ENCODE results near the gene WDR88. TPM values are rescaled to one million over a fixed set of nuclear protein-coding genes. Genes with fewer than 3 reads are reported as not detected.
"Not testable (repeated sequence)": the region's sequence is repeated elsewhere in the genome, so short reads cannot be mapped to it uniquely, and the experiment has no call there.

The WDR88 gene
- total RNA-seq, 4 donors from 2014 or later, result not detected

- peaks cover 39% of the 10 kb centered on the region for H3K27me3 ChIP-seq
Observed at GRCh38 chr19:33221638-33222037, 89.7 kb downstream of the WDR88 start.

GRCh38 chr19:33222255-33222654 is 90.3 kb downstream of the WDR88 start:
- not testable (repeated sequence) for H3K9me3 ChIP-seq; H3K4me3 ChIP-seq; DNase-seq (ENCODE audit: low spot score in 2 of 2); H3K36me3 ChIP-seq; H3K27ac ChIP-seq
- 92% methylated on average over 2 of the region's 2 CpGs for WGBS
- Histone ChIP-seq H3K4me1 (peaks cover 21% of the 10 kb centered on the region), H3K27me3 (peaks cover 45% of the 10 kb centered on the region)

More at GRCh38 chr19:33221638-33222037, 89.7 kb downstream of the WDR88 start:
- DNase-seq (ENCODE audit: low spot score in 2 of 2), result no peak
- no peaks in the 10 kb centered on the region for H3K36me3 ChIP-seq
- TF ChIP-seq POLR2A (IDR thresholded peaks at IDR 0.05) (no peak), EP300 (IDR thresholded peaks at IDR 0.05) (no peak), POLR2AphosphoS5 (IDR thresholded peaks at IDR 0.05) (no peak), CTCF (IDR thresholded peaks at IDR 0.05) (no peak)
- no peaks in the 10 kb centered on the region for H3K9me3 ChIP-seq
- peaks cover 15% of the 10 kb centered on the region for H3K4me1 ChIP-seq
- WGBS, result 65% methylated on average over 6 of the region's 6 CpGs
- no peak overlapping the region for H3K27ac ChIP-seq
- H3K4me3 ChIP-seq, result no peak overlapping the region

GRCh38 chr19:33224694-33225457 is 93.0 kb downstream of the WDR88 start:
- Histone ChIP-seq H3K36me3 (no peaks in the 10 kb centered on the region), H3K27ac (no peak overlapping the region), H3K4me3 (peak overlapping the region; percentile 19), H3K9me3 (no peaks in the 10 kb centered on the region), H3K27me3 (peaks cover 68% of the 10 kb centered on the region), H3K4me1 (peaks cover 21% of the 10 kb centered on the region)
- TF ChIP-seq EP300 (IDR thresholded peaks at IDR 0.05), result no peak
- 67% methylated on average over 7 of the region's 18 CpGs for WGBS
- DNase-seq (ENCODE audit: low spot score in 2 of 2), result no peak

Other genes starting within 250 kb of the WDR88 start
- gene CEP89, start 160.2 kb upstream of the WDR88 start, total RNA-seq, result 10 to 100 TPM; 11.7 to 22.5 (median 17.5) TPM
- gene FAAP24, start 159.9 kb upstream of the WDR88 start, total RNA-seq, result 1 to 10 TPM in 3 of 4 donors, under 1 TPM in 1; 0.98 to 4.1 (median 1.9) TPM
- 10 to 100 TPM in 3 of 4 donors, 1 to 10 TPM in 1; 7.8 to 39.7 (median 18.5) TPM for gene RHPN2, start 67.2 kb upstream of the WDR88 start, total RNA-seq
- 10 to 100 TPM in 3 of 4 donors, 1 to 10 TPM in 1; 8.0 to 29.3 (median 14.3) TPM for gene GPATCH1, start 50.9 kb upstream of the WDR88 start, total RNA-seq
- gene LRP3, start 62.2 kb downstream of the WDR88 start, total RNA-seq, result 10 to 100 TPM in 3 of 4 donors, 1 to 10 TPM in 1; 9.8 to 17.1 (median 14.0) TPM
- gene SLC7A10, start 93.7 kb downstream of the WDR88 start, total RNA-seq, result under 1 TPM in 2 of 4 donors, not detected in 2; 0.38 to 0.93 TPM
- gene CEBPA, start 170.4 kb downstream of the WDR88 start, total RNA-seq, result 100 to 1,000 TPM in 3 of 4 donors, 10 to 100 TPM in 1; 86.3 to 360 (median 196) TPM
- gene CEBPG, start 241.6 kb downstream of the WDR88 start, total RNA-seq, result 10 to 100 TPM; 37.7 to 63.0 (median 45.2) TPM

All from suprapubic skin (tissue), 4 donors.